Loucy (cell line): Measurements from ENCODE around the gene PTGR3.

Experiments used
- H2AFZ ChIP-seq: fragments of 200-600 bp; sonication (generic); 2 replicates; pipeline ENCODE4 v1.6.0; 2016; ENCODE audit warnings: antibody characterized with exemption, mild to moderate bottlenecking, low read length, moderate library complexity
- H3F3A ChIP-seq: fragments of 200-600 bp; 2 replicates; pipeline ENCODE4 v1.6.0; 2016; ENCODE audit warnings: antibody characterized with exemption, low read depth, mild to moderate bottlenecking
- H3K27me3 ChIP-seq: fragments of 200-600 bp; sonication (generic); 2 replicates; pipeline ENCODE4 v1.6.1; 2014; ENCODE audit warnings: low read length, mild to moderate bottlenecking; ENCODE audit not compliant: insufficient read depth, poor library complexity, severe bottlenecking
- H3K36me3 ChIP-seq: fragments of 200-600 bp; sonication (generic); 2 replicates; pipeline ENCODE4 v1.6.1; 2016; ENCODE audit warnings: low read length; ENCODE audit not compliant: insufficient read depth
- H3K4me1 ChIP-seq: fragments of 200-600 bp; sonication (generic); 2 replicates; pipeline ENCODE4 v1.5.1; 2014; ENCODE audit warnings: low read length, mild to moderate bottlenecking; ENCODE audit not compliant: insufficient read depth, poor library complexity, severe bottlenecking
- H3K4me2 ChIP-seq: fragments of 200-600 bp; sonication (generic); 2 replicates; pipeline ENCODE4 v1.6.0; 2014; ENCODE audit warnings: antibody characterized with exemption, low read length, low read depth, mild to moderate bottlenecking; ENCODE audit not compliant: poor library complexity, severe bottlenecking
- H3K4me3 ChIP-seq: fragments of 200-600 bp; sonication (generic); 2 replicates; pipeline ENCODE4 v1.5.1; 2014; ENCODE audit warnings: low read length, mild to moderate bottlenecking, mixed read lengths; ENCODE audit not compliant: poor library complexity, severe bottlenecking
- H3K79me2 ChIP-seq: fragments of 200-600 bp; sonication (generic); 2 replicates; pipeline ENCODE4 v1.6.1; 2014; ENCODE audit warnings: low read length; ENCODE audit not compliant: insufficient read depth
- H3K9ac ChIP-seq: fragments of 200-600 bp; sonication (generic); 2 replicates; pipeline ENCODE4 v1.6.0; 2014; ENCODE audit warnings: mild to moderate bottlenecking, low read depth, low read length, moderate library complexity; ENCODE audit not compliant: poor library complexity, severe bottlenecking
- H3K9me2 ChIP-seq: fragments of 200-600 bp; sonication (generic); replicated peaks from 2 replicates; pipeline ENCODE4 v1.6.1; 2016; ENCODE audit warnings: low read depth, low read length, mixed read lengths
- H3K9me3 ChIP-seq: fragments of 200-600 bp; sonication (generic); 2 replicates; pipeline ENCODE4 v1.6.1; 2014; ENCODE audit warnings: mild to moderate bottlenecking, antibody characterized with exemption, low read length, low read depth; ENCODE audit not compliant: insufficient read depth
- H4K20me1 ChIP-seq: fragments of 200-600 bp; sonication (generic); 2 replicates; pipeline ENCODE4 v1.6.0; 2014; ENCODE audit warnings: antibody characterized with exemption, low read length, mild to moderate bottlenecking; ENCODE audit not compliant: insufficient read depth, poor library complexity, severe bottlenecking
- CTCF ChIP-seq: fragments of 200-600 bp; sonication (generic); conservative IDR thresholded peaks from 2 replicates; pipeline ENCODE4 v1.5.1; 2014; ENCODE audit warnings: mild to moderate bottlenecking, antibody characterized with exemption, low read length
- EZH2phosphoT487 ChIP-seq: fragments of 200-600 bp; IDR thresholded peaks from 2 replicates; pipeline ENCODE4 v1.6.1; 2018; ENCODE audit warnings: antibody characterized with exemption, mild to moderate bottlenecking, moderate library complexity, borderline replicate concordance

The PTGR3 gene

GRCh38 chr18:75221897-75222296 lies 13.0 kb upstream of the PTGR3 start:
- H3K9ac ChIP-seq = no peak overlapping the region
- H3K4me1 ChIP-seq = peaks cover 33% of the 10 kb centered on the region
- H2AFZ ChIP-seq = no peak overlapping the region
- H3K9me2 ChIP-seq = no peaks in the 10 kb centered on the region
- H3K27me3 ChIP-seq = no peaks in the 10 kb centered on the region
- H3K4me2 ChIP-seq = no peak overlapping the region
- no peaks in the 10 kb centered on the region for H3F3A ChIP-seq
- no peaks in the 10 kb centered on the region for H3K36me3 ChIP-seq
- H3K79me2 ChIP-seq = peaks cover 98% of the 10 kb centered on the region
- no peaks in the 10 kb centered on the region for H3K9me3 ChIP-seq
- peaks cover 13% of the 10 kb centered on the region for H4K20me1 ChIP-seq
- no peak overlapping the region for H3K4me3 ChIP-seq
- TF ChIP-seq CTCF (no peak), EZH2phosphoT487 (no peak)

- Histone ChIP-seq H4K20me1 (peaks cover 17% of the 10 kb centered on the region), H2AFZ (no peak overlapping the region), H3K9me2 (no peaks in the 10 kb centered on the region), H3K36me3 (no peaks in the 10 kb centered on the region), H3K9me3 (no peaks in the 10 kb centered on the region), H3K4me1 (peaks cover 38% of the 10 kb centered on the region), H3K4me3 (no peak overlapping the region), H3K27me3 (no peaks in the 10 kb centered on the region), H3F3A (no peaks in the 10 kb centered on the region), H3K4me2 (no peak overlapping the region), H3K79me2 (peaks cover 98% of the 10 kb centered on the region), H3K9ac (no peak overlapping the region)
- TF ChIP-seq CTCF (no peak), EZH2phosphoT487 (no peak)
Measured at GRCh38 chr18:75221397-75221796, 12.5 kb upstream of the PTGR3 start.

- no peaks in the 10 kb centered on the region for H3K9me2 ChIP-seq
- no peak overlapping the region for H3K4me3 ChIP-seq
- TF ChIP-seq EZH2phosphoT487 (no peak), CTCF (no peak)
- no peaks in the 10 kb centered on the region for H3K27me3 ChIP-seq
- no peak overlapping the region for H3K9ac ChIP-seq
- H3F3A ChIP-seq = no peaks in the 10 kb centered on the region
- H3K79me2 ChIP-seq = peaks cover 98% of the 10 kb centered on the region
- no peaks in the 10 kb centered on the region for H3K36me3 ChIP-seq
- no peaks in the 10 kb centered on the region for H3K9me3 ChIP-seq
- H4K20me1 ChIP-seq = peaks cover 17% of the 10 kb centered on the region
- peaks cover 45% of the 10 kb centered on the region for H3K4me1 ChIP-seq
- H2AFZ ChIP-seq = no peak overlapping the region
- no peak overlapping the region for H3K4me2 ChIP-seq
Measured at GRCh38 chr18:75220551-75221355, 11.8 kb upstream of the PTGR3 start.
